SK-N-DZ (cell line): ENCODE measurements around the gene DTWD2. TPM values are rescaled to one million over a fixed set of nuclear protein-coding genes. Genes with fewer than 3 reads are reported as not detected.
A peak's percentile ranks its signal among the peaks of the same experiment; 100 is the strongest.

Source experiments
- DNase-seq: peaks from one replicate; pipeline ENCODE4 v3.0.0-alpha.2; 2015; ENCODE audit warnings: low spot score
- polyA plus RNA-seq, 2 experiments: library from polyadenylated mRNA; depleted of rRNA; stranded (reverse); fragments of >200 nt; gene quantifications; 2 replicates each; pipeline ENCODE4 v1.2.3, GENCODE V29; 2014

The DTWD2 gene, protein sequence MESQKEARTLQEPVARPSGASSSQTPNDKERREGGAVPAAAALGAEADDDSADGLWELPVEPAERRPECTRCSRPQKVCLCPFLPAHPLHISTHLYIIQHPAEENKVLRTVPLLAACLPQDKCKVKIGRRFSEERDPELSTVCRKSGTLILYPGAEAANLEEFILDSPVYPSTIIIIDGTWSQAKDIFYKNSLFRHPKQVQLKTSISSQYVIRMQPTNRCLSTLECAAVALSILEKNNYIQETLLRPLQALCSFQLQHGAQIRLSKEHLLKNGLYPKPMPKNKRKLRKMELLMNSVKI
- 4.6 and 5.8 TPM in 2 replicates for polyA plus RNA-seq (2014; cell fraction: cytosol; rRNA removed)
- polyA plus RNA-seq (2014; cell fraction: nucleus; rRNA removed), result 1.6 and 1.8 TPM in 2 replicates

DNA sequence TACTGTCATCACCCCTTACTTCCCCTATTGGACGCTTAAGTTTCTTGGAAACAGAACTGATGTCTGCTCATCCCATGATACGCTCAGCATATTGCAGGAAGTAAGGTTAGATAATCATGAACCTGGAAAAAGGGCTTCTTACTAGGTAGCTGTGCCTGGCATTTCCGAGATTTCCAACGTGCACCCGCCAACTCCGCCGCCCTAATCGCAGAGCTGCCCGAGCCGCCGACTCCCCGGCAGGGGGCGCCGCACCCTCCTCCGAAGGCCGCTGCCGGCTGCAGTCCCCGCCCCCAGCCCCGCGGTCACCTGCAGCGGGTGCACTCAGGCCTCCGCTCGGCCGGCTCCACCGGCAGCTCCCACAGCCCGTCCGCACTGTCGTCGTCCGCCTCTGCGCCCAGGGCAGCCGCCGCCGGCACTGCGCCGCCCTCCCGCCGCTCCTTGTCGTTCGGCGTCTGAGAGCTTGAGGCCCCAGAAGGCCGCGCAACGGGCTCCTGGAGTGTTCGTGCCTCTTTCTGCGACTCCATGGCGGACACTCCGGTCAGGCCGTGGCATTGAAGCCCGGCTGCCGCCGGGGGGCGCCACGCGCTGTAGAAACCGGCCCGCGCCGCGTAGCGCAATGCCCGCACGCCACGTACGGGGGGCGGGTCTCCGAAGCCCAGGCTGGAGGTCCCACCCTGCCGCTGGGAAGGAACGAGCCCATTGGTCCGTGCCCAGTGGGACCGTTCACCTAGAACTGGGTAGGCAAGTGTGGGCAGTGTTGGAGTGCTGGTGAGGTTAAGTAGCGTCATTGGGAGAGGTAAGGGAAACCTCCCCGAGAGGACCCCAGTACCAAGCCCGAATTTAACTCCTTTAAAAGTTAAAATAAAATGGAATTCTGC is at the start of gene DTWD2:
DTWD2 (minus strand) TSS at position 560 of the 878 bp plus-strand sequence; CDS start at position 524, 36 bp downstream.
- peak; percentile 95 for DNase-seq

DNA sequence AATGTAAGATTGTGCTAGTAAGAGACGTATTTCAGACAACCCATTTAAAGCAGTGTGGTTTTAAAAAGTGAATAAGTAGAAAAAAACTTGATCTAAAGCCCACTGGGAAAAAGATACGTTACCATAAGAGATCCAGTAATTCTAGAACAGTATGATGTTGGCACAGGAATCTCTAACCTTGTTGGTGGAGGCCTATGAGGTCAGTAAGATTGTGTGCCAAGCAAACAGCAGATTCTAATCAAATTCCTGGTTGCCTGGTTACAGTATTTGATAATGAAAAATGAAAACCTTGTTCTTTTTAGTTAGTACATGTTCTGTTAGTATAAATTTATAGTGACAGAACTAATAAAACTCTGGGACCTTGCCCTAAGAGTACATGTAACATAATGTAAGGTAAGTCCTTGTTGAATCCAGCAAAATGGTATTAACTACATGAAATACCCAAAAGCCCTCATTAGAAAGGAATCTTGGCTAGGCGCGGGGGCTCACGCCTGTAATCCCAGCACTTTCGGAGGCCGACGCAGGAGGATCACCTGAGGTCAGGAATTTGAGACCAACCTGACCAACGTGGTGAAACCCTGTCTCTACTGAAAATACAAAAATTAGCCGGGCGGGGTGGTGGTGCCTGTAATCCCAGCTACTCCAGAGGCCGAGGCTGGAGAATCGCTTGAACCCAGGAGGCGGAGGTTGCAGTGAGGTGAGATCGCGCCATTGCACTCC is 49.3 kb upstream of the DTWD2 start:
- DNase-seq, result no peak

DNA sequence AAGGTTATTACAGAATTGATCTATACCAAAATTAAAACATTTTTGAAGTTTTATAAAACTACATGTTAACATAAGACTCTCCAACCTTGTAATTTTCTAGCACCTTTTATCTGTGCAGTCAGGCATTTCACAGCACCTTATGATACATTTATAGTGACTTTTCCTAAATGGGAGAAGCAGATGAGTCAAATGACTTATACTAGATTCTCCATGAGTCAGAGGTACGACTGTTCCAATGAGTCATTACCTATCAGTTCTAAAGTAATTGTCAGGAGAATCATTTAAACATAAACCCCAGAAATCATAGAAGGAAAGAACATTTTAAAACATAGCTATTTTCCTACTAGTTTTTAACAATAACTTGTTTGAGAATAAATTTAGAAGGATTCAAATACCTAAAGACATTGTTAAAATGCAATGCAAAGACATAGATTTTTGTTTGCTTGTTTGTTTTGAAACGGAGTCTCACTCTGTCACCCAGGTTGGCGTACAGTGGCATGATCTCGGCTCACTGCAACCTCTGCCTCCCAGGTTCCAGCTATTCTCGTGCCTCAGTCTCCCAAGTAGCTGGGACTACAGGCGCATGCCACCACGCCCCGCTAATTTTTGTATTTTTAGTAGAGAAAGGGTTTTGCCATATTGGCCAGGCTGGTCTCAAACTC is 47.9 kb upstream of the DTWD2 start:
- no peak for DNase-seq

DNA sequence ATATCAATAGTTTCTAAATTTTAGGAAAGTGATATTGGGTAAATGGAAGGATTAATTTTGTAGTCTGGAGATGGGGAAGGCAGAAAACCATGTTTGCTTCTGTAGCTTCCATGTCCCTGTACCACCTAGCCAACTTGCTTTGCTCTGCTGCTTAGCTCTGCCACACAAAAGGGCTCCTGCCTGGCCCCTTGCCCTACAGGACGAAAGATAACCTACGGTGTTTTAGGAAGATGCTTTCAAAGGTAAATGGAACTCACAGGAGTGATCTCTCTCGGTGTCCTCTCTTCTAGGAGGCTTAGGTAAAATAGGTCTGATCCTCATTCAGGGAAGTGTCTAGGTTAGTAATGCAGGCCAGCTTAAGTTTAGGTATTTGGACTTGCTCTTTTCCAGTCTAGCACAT is 44.8 kb upstream of the DTWD2 start:
- no peak for DNase-seq

DNA sequence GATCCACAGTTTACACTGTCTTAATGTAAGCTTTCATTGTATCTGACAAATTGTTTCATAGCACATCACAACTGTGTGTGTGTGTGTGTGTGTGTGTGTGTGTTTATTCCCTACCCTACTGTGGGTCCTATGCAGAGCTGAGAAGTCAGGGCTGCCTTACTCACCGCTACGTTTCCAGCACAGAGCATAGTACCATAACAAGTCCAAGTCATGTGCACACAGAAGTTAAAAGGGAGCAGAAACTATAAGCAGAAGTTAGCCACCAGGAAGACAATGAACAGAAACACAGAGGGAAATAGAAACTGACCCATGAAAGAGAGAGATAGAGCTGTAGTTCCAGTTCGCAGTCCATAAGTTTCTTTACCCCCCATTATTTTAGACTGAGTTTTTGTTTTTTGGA is 44.3 kb upstream of the DTWD2 start:
- no peak for DNase-seq

DNA sequence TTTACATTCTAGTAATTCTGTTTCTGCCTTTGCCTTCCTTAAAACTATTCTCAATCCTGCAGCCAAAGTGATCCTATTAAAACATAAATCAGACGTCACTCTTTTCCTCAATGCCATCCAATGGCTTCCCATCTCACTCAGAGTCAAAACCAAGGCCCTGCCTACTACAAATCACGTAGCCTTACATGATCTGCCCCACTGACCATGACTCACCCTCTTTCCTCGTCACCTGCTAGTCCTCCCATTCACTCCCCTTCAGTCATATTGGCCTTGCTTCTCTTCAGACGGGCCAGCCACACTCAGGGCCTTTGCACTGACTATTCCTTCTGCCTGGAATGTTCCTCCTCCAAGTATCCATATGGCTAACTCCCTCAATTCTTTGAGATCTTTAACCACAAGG is 43.6 kb upstream of the DTWD2 start:
- no peak for DNase-seq

DNA sequence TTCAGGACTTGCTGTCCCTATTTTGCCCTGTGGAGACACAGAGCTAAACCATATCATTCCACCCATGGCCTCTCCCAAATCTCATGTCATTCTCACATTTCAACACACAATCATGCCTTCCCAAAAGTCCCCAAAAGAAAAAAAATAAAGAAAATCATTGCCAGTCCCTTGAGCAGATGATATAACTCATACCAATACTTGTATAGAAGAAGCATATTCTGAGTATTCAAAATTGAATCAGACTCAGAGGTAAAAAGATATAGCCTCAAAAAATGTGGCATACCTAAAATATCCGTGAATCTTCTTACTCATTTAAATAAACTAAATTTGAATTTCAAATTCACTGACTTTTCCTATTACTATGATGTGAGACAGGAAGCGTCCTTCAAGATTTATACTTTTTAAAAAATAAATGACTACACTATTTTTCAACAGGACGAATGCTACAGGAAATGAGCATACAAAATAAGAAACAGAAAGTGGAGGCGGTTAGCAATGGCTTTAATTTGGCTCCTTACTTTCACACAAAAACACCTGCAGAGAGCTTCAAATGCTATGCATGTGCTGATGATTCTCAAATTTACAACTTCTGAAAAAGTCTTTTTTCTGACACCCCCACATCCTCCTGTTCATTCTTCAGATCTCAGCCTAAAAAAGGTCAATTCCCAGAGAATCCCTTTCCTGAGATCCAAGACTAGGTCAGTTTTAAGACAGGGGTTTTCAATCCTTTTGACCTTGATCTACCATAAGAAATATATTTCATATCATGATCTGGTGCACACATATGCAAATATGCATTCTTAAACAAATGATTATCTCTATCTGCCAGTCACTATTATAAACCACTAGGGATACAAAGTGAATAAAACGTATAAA is 42.9 kb upstream of the DTWD2 start:
- DNase-seq, result no peak

DNA sequence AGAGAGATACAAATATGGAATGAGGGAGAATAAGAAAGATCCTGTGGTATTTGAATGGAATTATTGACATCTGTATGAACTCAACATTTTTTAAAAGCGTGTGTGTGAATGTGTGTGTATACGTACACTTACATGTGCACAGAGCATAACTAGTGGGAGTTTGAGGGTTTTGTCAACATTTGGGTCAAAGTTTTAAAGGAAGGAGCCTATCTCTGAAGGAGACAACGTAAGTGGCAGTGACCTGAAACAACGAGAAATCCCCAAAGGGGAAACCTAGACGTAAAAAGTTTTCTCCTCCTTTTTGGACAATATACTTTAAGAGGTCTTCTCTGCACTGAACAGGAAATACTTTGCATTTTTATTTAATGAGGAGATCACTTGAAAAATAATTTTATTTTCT is 40.2 kb upstream of the DTWD2 start:
- DNase-seq, result no peak

DNA sequence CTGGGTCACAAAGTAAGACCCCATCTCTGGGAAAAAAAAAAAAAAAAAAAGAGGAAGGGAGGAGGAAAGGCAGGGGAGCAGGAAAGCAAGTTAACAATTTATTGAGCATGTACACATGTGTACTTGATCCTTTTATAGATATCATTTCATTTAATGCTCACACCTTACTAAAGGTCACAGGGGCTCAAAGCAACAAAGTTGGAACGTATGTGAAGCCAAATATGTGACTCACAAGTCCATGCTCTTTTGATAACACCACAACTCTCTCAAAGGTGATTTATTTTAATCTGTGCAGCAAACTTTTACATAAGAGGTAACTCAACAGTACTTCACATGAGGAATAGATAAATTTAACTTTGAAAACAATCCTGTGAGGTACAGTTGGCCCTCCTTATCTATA is 34.4 kb upstream of the DTWD2 start:
- no peak for DNase-seq

DNA sequence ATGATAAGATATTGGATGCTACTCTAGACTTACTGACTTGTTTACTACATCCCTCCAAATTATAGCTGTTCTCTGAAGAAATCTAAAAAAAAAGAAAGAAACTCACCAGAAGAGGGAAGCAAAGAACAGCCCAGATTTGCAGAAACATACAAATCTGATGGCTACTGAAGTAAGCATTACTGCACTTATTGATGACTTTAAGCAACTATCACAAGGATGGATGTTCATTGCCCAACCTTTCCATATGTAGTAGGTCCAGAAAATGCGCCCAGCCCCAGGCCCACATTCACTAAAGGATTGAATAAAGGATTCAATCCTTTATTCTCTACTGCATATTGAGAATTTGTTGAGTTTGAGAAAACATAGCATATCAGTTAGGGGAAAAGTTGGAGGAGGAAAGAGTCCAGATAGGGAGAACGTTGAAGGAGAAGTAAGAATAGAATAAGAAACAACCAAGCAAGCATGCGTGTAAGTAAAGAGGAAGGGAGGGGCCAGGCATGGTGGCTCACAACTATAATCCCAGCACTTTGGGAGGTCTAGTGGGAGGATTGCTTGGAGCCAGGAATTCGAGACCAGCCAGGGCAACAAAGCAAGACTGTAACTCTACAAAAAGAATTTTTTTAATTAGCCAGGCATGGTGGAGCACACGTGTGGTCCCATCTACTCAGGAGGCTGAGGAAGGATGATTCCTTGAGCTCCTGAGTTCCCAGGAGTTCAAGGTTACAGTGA is 33.8 kb upstream of the DTWD2 start:
- DNase-seq, result peak; percentile 23

DNA sequence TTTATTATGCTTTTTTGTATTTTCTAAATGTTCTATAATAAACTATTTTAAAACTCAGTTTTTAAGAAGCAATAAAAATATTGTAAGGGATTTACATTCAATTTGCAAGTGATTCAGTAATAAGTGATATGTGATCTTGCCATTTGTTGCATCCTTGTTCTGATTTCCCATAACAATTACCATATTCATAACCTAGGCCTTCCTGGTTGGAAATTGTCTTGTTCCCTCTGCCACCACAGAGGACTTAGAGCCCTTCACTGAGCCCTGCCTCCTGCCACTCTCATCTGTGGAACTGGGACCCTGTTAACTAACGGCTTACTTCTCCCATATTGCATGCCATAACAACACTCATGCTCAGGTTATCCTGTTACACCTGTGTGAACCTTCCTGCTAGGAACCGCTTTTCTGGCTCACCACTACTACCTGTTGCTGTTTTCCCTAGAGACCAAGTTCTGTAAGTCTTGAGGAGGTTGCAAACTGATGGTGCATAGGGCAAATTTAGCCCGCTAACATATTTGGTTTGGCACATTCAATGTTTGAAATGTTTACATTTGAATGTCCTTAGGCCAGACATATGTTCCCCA is 32.9 kb upstream of the DTWD2 start:
- DNase-seq, result no peak

DNA sequence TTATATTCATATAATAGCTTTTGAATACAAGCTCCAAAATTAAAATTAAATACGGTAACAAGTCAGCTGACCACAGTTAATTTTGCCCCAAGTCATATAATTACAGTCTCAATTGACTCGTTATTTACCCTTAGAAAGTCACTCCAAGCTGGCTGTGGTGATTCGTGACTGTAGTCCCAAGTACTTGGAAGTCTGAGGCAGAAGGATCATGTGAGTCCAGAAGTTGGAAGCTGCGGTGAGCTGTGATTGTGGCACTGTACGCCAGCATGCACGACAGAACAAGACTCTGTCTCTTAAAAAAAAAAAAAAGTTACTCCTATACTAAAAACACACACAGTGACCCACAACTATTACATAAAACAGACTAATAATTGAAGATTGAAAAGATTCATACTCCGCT is 31.6 kb upstream of the DTWD2 start:
- DNase-seq, result no peak

DNA sequence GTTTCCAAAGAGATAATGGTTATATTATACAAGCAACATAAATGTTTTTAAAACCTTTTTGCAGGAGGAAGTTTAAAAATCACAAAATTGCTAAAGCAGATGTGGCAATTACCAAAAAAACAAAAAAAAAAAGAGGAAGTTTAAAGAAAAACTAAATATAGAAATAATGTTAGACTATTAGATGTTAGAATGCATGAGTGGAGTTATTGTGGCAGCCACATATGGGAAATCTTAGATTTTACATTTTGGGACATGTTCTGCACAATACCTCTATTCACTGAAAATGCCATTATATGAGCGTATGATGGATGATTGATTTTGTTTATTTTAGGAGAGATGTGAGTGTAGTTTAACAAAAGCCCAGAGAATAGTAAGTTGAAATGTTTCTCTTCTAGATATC is 31.2 kb upstream of the DTWD2 start:
- no peak for DNase-seq

DNA sequence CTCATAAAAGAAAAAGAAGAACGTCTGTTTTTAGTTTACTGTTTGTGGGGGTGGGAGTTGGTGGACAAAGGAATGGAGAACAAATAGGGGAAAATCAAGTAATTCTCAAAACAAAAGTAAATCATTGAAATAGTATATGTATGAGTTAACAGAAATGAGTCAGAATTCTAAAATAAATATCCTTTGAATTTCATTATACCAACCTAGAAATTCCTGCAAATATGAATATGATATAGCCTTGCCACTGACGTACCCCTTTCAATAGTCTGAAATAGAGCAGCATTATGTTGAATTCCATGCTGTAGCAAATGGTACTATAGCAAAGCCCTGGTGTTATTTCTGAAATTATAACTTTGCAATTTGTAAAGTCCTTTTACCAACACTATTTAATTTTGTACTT is 29.6 kb upstream of the DTWD2 start:
- no peak for DNase-seq

DNA sequence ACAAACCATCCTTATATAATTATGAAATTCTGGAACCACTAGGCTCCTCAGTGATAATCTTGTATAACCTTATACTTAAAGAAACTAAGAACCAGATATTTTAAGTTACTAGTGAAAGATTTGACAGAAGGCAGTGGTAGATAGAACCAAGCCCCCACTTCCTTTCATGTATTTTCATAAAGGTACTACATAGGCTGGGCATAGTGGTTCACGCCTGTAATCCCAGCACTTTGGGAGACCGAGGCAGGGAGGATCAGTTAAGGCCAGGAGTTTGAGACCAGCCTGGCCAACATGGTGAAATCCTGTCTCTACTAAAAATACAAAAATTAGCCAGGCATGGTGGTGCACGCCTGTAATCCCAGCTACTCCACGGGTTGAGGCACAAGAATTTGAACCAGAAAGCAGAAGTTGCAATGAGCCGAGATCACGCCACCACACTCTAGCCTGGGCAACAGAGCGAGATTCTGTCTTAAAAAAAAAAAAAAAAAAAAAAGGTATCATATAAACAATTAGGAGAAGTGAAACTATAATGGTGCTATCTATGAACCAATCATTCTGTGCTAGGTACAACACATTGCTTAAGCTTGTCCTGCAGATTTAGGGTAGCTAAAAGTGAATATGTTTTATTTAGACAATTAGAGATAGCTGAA is 27.9 kb upstream of the DTWD2 start:
- DNase-seq, result no peak

DNA sequence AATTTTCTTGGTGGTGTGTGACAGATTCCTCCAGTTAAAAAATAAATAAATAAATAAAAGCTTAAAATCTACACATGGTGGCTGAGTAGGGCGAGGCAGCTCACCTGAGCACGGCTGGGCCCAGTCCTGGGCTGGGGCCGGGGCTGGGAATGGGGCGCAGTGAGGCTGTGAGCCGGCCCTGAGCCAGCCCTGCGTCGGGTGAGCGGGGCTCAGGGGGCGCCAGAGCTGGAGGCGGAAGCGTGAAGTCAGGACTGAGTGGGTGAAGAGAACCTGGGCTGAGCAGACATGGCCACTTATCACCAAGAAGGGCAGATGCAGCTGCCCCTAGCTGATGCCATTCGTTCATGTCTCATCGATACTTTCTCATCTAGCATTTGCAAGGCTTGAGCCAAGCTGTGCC is 22.8 kb upstream of the DTWD2 start:
- DNase-seq, result no peak

DNA sequence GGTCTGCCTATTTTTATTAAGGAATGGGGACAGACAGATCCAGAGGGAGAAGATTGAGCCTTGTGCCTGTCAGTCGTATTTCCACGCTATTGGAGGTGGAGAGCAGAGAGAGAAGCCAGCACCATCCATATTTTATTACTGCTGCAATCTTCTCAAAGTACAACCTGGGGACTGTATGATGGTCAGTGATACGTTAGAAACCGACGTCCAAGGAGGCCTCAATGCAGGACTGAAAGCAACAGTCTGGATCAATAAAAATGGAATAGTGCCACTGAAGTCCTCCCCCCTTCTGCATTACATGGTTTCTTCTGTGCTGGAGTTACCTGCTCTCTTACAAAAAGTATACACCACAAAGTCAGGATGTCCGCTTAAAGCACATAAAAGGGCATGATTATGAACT is 21.9 kb upstream of the DTWD2 start:
- no peak for DNase-seq

DNA sequence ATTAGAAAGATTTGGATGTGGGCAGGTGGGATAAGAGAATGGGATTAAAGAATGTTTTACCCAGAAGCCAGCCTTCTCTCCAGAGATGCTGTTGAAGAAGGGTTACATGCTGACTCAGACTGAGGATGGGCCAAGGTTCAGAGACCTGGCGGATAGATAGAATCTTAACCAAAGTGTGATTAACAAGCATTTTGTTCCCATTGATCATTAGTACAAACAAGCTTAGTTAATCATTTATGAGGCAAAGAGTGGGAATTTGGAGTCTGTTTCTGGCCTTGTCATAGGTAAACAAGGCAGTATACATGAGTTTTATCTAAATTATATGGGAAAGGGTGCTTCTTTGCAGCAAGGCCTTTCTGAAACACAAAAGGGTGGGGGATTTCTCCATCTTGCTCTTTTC is 20.8 kb upstream of the DTWD2 start:
- no peak for DNase-seq

DNA sequence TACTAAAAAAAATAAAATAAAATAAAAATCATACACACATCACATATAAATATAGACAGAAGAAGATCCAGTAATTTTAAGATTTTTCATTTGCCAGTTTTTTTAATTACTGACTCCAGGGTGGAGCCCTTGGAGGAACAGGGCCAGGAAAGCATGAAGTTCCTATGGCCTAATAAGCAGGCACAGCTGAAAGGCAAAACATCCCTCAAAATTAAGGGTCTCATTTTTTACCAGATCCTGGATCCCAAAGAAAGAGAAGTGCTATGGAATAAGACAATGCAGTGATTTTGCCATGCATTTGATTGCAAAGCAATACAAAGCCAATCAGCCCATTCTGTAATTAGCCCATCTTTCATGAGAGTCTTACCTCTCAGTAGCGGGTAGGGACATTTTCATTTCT is 11.3 kb upstream of the DTWD2 start:
- no peak for DNase-seq
